DOHH2 (cell line): Measurements from ENCODE around the gene PHF21B.

Experiments used
- H3F3A ChIP-seq: fragments of 200-600 bp; sonication (generic), shearing (Covaris generic); 2 replicates; pipeline ENCODE4 v1.6.0; 2016; ENCODE audit warnings: antibody characterized with exemption, mild to moderate bottlenecking; ENCODE audit not compliant: control insufficient read depth, insufficient read depth
- H3K27ac ChIP-seq: fragments of 200-600 bp; sonication (generic); 2 replicates; pipeline ENCODE4 v1.5.1; 2014; ENCODE audit warnings: low read depth, mild to moderate bottlenecking, low read length, moderate library complexity
- H3K27me3 ChIP-seq: fragments of 200-600 bp; sonication (generic); 2 replicates; pipeline ENCODE4 v1.6.1; 2014; ENCODE audit warnings: mild to moderate bottlenecking, low read length, mixed read lengths; ENCODE audit not compliant: control insufficient read depth
- H3K36me3 ChIP-seq: fragments of 200-600 bp; sonication (generic); 2 replicates; pipeline ENCODE4 v1.6.1; 2014; ENCODE audit warnings: mild to moderate bottlenecking, low read length, moderate library complexity, mixed read lengths; ENCODE audit not compliant: control insufficient read depth
- H3K4me1 ChIP-seq: fragments of 200-600 bp; sonication (generic); 2 replicates; pipeline ENCODE4 v1.6.1; 2014; ENCODE audit warnings: mild to moderate bottlenecking, low read length, mixed read lengths; ENCODE audit not compliant: control insufficient read depth
- H3K4me2 ChIP-seq: fragments of 200-600 bp; sonication (generic); 2 replicates; pipeline ENCODE4 v1.6.0; 2014; ENCODE audit warnings: mild to moderate bottlenecking, low read length, moderate library complexity
- H3K4me3 ChIP-seq: fragments of 200-600 bp; sonication (generic); 2 replicates; pipeline ENCODE4 v1.5.1; 2014; ENCODE audit warnings: mild to moderate bottlenecking, low read length, mixed read lengths
- H3K79me2 ChIP-seq: fragments of 200-600 bp; sonication (generic); 2 replicates; pipeline ENCODE4 v1.6.1; 2014; ENCODE audit warnings: mild to moderate bottlenecking, low read length, mixed read lengths; ENCODE audit not compliant: control insufficient read depth
- H3K9me2 ChIP-seq: fragments of 200-600 bp; sonication (generic); replicated peaks from 2 replicates; pipeline ENCODE4 v1.6.1; 2014; ENCODE audit warnings: mild to moderate bottlenecking, low read length, mixed read lengths; ENCODE audit not compliant: control insufficient read depth
- H3K9me3 ChIP-seq: fragments of 200-600 bp; sonication (generic); 2 replicates; pipeline ENCODE4 v1.6.1; 2014; ENCODE audit warnings: antibody characterized with exemption, low read length, mixed read lengths; ENCODE audit not compliant: control insufficient read depth, insufficient read depth
- H4K20me1 ChIP-seq: fragments of 200-600 bp; sonication (generic); 2 replicates; pipeline ENCODE4 v1.6.0; 2014; ENCODE audit warnings: low read depth, mild to moderate bottlenecking, antibody characterized with exemption, low read length, moderate library complexity; ENCODE audit not compliant: control insufficient read depth, insufficient read depth
- EZH2phosphoT487 ChIP-seq: fragments of 200-600 bp; sonication (generic); IDR thresholded peaks from 2 replicates; pipeline ENCODE4 v1.6.1; 2017; ENCODE audit warnings: borderline replicate concordance, mild to moderate bottlenecking, antibody characterized with exemption, low read length, moderate library complexity, mixed read lengths
- TF ChIP-seq, protein P1 (sequence below): fragments of 200-600 bp; sonication (generic); IDR thresholded peaks from one replicate; pipeline ENCODE4 v1.5.1; 2014; ENCODE audit warnings: antibody characterized with exemption, mild to moderate bottlenecking, low read depth, low read length; ENCODE audit not compliant: poor library complexity, severe bottlenecking

The PHF21B gene

DNA sequence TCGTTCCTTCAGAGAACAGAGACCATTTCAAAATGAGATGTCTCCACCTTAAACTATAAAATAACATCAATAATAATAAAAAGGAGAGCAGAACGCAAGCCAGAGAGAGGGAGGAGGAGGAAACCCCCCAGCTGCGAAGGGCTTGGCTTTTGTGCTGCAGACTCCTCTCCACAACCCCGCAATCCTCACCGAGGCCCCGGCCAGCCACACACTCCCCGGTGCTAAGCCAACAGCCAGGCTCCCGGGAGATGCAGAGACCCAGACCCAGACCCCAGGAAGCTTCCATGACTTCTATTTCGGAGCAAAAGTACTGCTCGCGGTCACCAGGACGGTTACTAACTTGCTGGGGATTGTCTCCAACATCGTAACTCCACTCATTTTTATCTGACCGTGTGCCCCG is 10.6 kb downstream of the PHF21B start:
- H3K27ac ChIP-seq, result no peak overlapping the region
- no peaks in the 10 kb centered on the region for H3K4me1 ChIP-seq
- no peaks in the 10 kb centered on the region for H4K20me1 ChIP-seq
- TF ChIP-seq, protein P1, sequence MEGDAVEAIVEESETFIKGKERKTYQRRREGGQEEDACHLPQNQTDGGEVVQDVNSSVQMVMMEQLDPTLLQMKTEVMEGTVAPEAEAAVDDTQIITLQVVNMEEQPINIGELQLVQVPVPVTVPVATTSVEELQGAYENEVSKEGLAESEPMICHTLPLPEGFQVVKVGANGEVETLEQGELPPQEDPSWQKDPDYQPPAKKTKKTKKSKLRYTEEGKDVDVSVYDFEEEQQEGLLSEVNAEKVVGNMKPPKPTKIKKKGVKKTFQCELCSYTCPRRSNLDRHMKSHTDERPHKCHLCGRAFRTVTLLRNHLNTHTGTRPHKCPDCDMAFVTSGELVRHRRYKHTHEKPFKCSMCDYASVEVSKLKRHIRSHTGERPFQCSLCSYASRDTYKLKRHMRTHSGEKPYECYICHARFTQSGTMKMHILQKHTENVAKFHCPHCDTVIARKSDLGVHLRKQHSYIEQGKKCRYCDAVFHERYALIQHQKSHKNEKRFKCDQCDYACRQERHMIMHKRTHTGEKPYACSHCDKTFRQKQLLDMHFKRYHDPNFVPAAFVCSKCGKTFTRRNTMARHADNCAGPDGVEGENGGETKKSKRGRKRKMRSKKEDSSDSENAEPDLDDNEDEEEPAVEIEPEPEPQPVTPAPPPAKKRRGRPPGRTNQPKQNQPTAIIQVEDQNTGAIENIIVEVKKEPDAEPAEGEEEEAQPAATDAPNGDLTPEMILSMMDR, result no peak
- TF ChIP-seq EZH2phosphoT487, result no peak
- no peaks in the 10 kb centered on the region for H3K27me3 ChIP-seq
- H3K4me2 ChIP-seq, result no peak overlapping the region
- no peaks in the 10 kb centered on the region for H3K9me3 ChIP-seq
- no peaks in the 10 kb centered on the region for H3K9me2 ChIP-seq
- H3K36me3 ChIP-seq, result no peaks in the 10 kb centered on the region
- H3F3A ChIP-seq, result no peaks in the 10 kb centered on the region
- no peak overlapping the region for H3K4me3 ChIP-seq
- no peaks in the 10 kb centered on the region for H3K79me2 ChIP-seq

DNA sequence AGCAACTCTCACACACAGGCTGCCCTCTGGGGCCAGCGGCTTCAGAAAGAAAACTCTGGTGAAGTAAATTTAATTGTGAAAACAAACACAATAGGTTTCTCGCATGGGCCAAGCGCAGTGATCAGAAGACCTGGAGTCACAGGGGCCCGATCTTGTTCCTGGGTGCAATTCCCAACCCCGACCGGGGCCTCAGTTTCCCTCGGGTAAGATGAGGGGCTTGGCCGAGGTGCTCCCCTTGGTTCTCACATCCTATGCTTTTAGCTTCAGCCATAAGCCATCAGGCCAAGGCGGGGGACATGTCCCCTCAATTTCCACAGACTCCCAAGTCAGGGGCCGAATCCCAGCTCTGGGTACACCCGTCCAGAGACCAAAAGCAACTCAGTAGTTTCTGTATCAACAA is 11.5 kb downstream of the PHF21B start:
- Histone ChIP-seq H3K9me2 (no peaks in the 10 kb centered on the region), H3K9me3 (no peaks in the 10 kb centered on the region), H3K4me1 (no peaks in the 10 kb centered on the region), H3K4me3 (no peak overlapping the region), H3K36me3 (no peaks in the 10 kb centered on the region), H3K4me2 (no peak overlapping the region), H3K27me3 (no peaks in the 10 kb centered on the region), H3K27ac (no peak overlapping the region), H4K20me1 (no peaks in the 10 kb centered on the region), H3F3A (no peaks in the 10 kb centered on the region), H3K79me2 (no peaks in the 10 kb centered on the region)
- TF ChIP-seq, protein P1, result no peak
- TF ChIP-seq EZH2phosphoT487, result no peak

DNA sequence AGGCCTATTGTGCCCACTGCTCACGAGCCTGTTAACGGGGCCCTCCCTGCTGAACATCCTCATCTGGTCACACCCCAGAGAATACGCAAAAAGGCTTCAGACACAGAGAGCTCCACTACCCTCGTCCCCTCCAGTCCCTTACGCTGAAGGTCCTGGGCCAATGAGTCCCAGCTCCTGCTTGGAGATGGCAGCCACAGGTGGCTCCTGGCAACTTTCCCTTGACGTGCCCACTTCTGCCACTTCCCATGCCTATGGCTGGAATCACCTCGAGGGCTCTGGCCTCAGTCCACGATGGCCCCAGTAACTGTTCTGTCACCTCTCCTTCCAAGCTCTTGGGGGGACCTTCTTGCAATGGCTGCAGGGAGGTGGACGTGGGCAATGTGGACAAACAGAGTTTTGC is 12.7 kb downstream of the PHF21B start:
- H3K27ac ChIP-seq, result no peak overlapping the region
- H3K4me2 ChIP-seq, result no peak overlapping the region
- no peaks in the 10 kb centered on the region for H3K79me2 ChIP-seq
- TF ChIP-seq, protein P1, result no peak
- TF ChIP-seq EZH2phosphoT487, result no peak
- H3K36me3 ChIP-seq, result no peaks in the 10 kb centered on the region
- no peaks in the 10 kb centered on the region for H4K20me1 ChIP-seq
- no peaks in the 10 kb centered on the region for H3K27me3 ChIP-seq
- H3F3A ChIP-seq, result no peaks in the 10 kb centered on the region
- no peak overlapping the region for H3K4me3 ChIP-seq
- H3K9me2 ChIP-seq, result no peaks in the 10 kb centered on the region
- H3K4me1 ChIP-seq, result no peaks in the 10 kb centered on the region
- no peaks in the 10 kb centered on the region for H3K9me3 ChIP-seq

DNA sequence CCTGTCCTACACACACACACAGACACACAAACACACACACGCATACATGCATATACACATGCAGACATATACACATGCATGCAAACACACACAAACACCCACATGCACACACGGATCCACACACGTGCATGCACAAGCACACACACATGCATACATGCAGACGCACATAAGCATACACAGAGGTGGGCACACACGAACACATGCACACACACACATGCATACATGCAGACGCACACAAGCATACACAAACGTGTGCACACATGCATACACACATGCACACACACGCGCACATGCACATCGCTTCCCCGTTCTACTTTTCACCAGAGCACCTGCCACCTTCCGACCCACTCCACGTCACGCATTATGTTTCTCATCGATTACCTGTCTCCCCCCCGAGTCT is 13.2 kb downstream of the PHF21B start:
- Histone ChIP-seq H3K27ac (no peak overlapping the region), H3K79me2 (no peaks in the 10 kb centered on the region), H4K20me1 (no peaks in the 10 kb centered on the region), H3K27me3 (no peaks in the 10 kb centered on the region), H3K9me3 (no peaks in the 10 kb centered on the region), H3K4me2 (no peak overlapping the region), H3K4me3 (no peak overlapping the region), H3F3A (no peaks in the 10 kb centered on the region), H3K36me3 (no peaks in the 10 kb centered on the region), H3K4me1 (no peaks in the 10 kb centered on the region), H3K9me2 (no peaks in the 10 kb centered on the region)
- TF ChIP-seq, protein P1, result no peak
- TF ChIP-seq EZH2phosphoT487, result no peak
